GM23338 (cell line): ENCODE measurements around the gene ZNF557. TPM values are rescaled to one million over a fixed set of nuclear protein-coding genes. Genes with fewer than 3 reads are reported as not detected.
A peak's percentile ranks its signal among the peaks of the same experiment; 100 is the strongest.

Experiments
- ATAC-seq: fragments of 200-7000 bp; cut with Tn5 transposase; 3 replicates; pipeline ENCODE4 v1.9.1; 2020
- DNase-seq: peaks from one replicate; pipeline ENCODE4 v3.0.0-alpha.2; 2015; ENCODE audit warnings: low spot score
- H2AFZ ChIP-seq: fragments of 200-600 bp; sonication (generic); 2 replicates; pipeline ENCODE4 v1.8.0; 2016; ENCODE audit warnings: antibody characterized with exemption, mild to moderate bottlenecking, moderate library complexity
- H3F3A ChIP-seq: fragments of 200-600 bp; sonication (generic); replicated peaks from 2 replicates; pipeline ENCODE4 v1.8.0; 2017; ENCODE audit warnings: antibody characterized with exemption, mixed run types, low read depth
- H3K27ac ChIP-seq: fragments of 200-600 bp; sonication (generic); 2 replicates; pipeline ENCODE4 v1.6.1; 2016; ENCODE audit warnings: low read depth
- H3K27me3 ChIP-seq: fragments of 200-600 bp; sonication (generic); 2 replicates; pipeline ENCODE4 v1.8.0; 2016; ENCODE audit warnings: mild to moderate bottlenecking, mixed run types, moderate library complexity; ENCODE audit not compliant: insufficient read depth
- H3K36me3 ChIP-seq: fragments of 200-600 bp; sonication (generic); 2 replicates; pipeline ENCODE4 v1.8.0; 2016; ENCODE audit warnings: mild to moderate bottlenecking; ENCODE audit not compliant: insufficient read depth
- H3K4me1 ChIP-seq: fragments of 200-600 bp; sonication (generic); 2 replicates; pipeline ENCODE4 v1.8.0; 2016; ENCODE audit warnings: mild to moderate bottlenecking, moderate library complexity; ENCODE audit not compliant: insufficient read depth
- H3K4me2 ChIP-seq: fragments of 200-600 bp; sonication (generic); 2 replicates; pipeline ENCODE4 v1.7.1; 2017; ENCODE audit warnings: mixed run types
- H3K4me3 ChIP-seq: fragments of 200-600 bp; sonication (generic); 2 replicates; pipeline ENCODE4 v1.6.1; 2016; ENCODE audit warnings: mixed run types
- H3K79me2 ChIP-seq: fragments of 200-600 bp; sonication (generic); replicated peaks from 2 replicates; pipeline ENCODE4 v1.8.0; 2017; ENCODE audit warnings: mild to moderate bottlenecking; ENCODE audit not compliant: insufficient read depth
- H3K9me2 ChIP-seq: fragments of 200-600 bp; sonication (generic); 2 replicates; pipeline ENCODE4 v1.8.0; 2017; ENCODE audit not compliant: insufficient read depth
- H4K20me1 ChIP-seq: fragments of 200-600 bp; sonication (generic); replicated peaks from 2 replicates; pipeline ENCODE4 v1.8.0; 2017; ENCODE audit warnings: mild to moderate bottlenecking; ENCODE audit not compliant: insufficient read depth
- H3K27ac Mint-ChIP-seq: 2 replicates; pipeline ENCODE4 v1.8.0; 2020; ENCODE audit warnings: inconsistent platforms, mild to moderate bottlenecking, moderate library complexity, mixed read lengths
- H3K27me3 Mint-ChIP-seq: 3 replicates; pipeline ENCODE4 v1.8.0; 2022; ENCODE audit warnings: low read depth, mild to moderate bottlenecking, moderate library complexity, mixed read lengths, inconsistent platforms; ENCODE audit not compliant: insufficient read depth, poor library complexity
- H3K36me3 Mint-ChIP-seq: 3 replicates; pipeline ENCODE4 v1.8.0; 2021; ENCODE audit warnings: low read depth, mild to moderate bottlenecking, inconsistent platforms, moderate library complexity, mixed read lengths
- H3K4me1 Mint-ChIP-seq: 3 replicates; pipeline ENCODE4 v1.8.0; 2020; ENCODE audit warnings: mild to moderate bottlenecking, inconsistent platforms, mixed read lengths
- H3K4me3 Mint-ChIP-seq: 3 replicates; pipeline ENCODE4 v1.8.0; 2021; ENCODE audit warnings: moderate library complexity, mild to moderate bottlenecking, inconsistent platforms, mixed read lengths
- H3K9me3 Mint-ChIP-seq: 3 replicates; pipeline ENCODE4 v1.8.0; 2020; ENCODE audit warnings: moderate library complexity, mild to moderate bottlenecking, inconsistent platforms, mixed read lengths
- EZH2phosphoT487 ChIP-seq: fragments of 200-600 bp; sonication (generic); IDR thresholded peaks from one replicate; pipeline ENCODE4 v1.8.1; 2018; ENCODE audit warnings: antibody characterized with exemption; ENCODE audit not compliant: unreplicated experiment
- JUNB ChIP-seq: IDR thresholded peaks from one replicate; pipeline ENCODE4 v1.6.1; 2016; ENCODE audit warnings: antibody characterized with exemption; ENCODE audit not compliant: unreplicated experiment
- POLR2AphosphoS5 ChIP-seq: IDR thresholded peaks from 2 replicates; pipeline ENCODE4 v1.6.1; 2016; ENCODE audit warnings: antibody characterized with exemption, low read depth
- STAT1 ChIP-seq: IDR thresholded peaks from one replicate; pipeline ENCODE4 v1.6.1; 2016; ENCODE audit warnings: antibody characterized with exemption; ENCODE audit not compliant: unreplicated experiment
- polyA plus RNA-seq: library from polyadenylated mRNA; unstranded; fragments of >200 nt; fragmentation: Nextera tagmentation; extraction: Ambion mirVana; gene quantifications from 2 replicates; pipeline ENCODE4 v1.2.1, GENCODE V29; 2016
- total RNA-seq: library from RNA; depleted of rRNA; stranded (reverse); fragments of >200 nt; shearing (Covaris generic); gene quantifications from 2 replicates; pipeline ENCODE4 v1.2.3, GENCODE V29; 2014
- TF ChIP-seq, protein P1 (sequence below): fragments of 250-450 bp; sonication (Bioruptor Pico); IDR thresholded peaks from 2 replicates; pipeline ENCODE4 v1.5.0; 2020; ENCODE audit warnings: mild to moderate bottlenecking, moderate library complexity

ZNF557 gene
- total and polyA plus RNA-seq, 2 experiments from 2014 or later, result 3.7 to 10.3 TPM

DNA sequence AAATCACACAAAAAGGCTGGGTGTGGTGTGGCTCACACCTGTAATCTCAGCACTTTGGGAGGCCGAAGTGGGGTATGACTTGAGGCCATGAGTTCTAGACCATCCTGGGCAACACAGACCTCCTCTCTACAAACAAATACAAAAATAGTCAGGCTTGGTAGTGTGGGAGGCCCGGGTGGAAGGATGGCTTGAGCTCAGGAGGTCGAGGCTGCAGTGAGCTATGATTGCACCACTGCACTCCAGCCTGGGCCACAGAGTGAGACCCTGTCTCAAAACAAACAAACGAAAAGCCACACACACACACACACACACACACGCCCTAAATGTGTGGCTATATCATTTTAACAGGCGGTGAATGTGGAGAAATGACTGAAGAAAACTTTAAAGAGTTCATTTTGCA is 904 bp upstream of the ZNF557 start (continued):
- TF ChIP-seq, protein P1, sequence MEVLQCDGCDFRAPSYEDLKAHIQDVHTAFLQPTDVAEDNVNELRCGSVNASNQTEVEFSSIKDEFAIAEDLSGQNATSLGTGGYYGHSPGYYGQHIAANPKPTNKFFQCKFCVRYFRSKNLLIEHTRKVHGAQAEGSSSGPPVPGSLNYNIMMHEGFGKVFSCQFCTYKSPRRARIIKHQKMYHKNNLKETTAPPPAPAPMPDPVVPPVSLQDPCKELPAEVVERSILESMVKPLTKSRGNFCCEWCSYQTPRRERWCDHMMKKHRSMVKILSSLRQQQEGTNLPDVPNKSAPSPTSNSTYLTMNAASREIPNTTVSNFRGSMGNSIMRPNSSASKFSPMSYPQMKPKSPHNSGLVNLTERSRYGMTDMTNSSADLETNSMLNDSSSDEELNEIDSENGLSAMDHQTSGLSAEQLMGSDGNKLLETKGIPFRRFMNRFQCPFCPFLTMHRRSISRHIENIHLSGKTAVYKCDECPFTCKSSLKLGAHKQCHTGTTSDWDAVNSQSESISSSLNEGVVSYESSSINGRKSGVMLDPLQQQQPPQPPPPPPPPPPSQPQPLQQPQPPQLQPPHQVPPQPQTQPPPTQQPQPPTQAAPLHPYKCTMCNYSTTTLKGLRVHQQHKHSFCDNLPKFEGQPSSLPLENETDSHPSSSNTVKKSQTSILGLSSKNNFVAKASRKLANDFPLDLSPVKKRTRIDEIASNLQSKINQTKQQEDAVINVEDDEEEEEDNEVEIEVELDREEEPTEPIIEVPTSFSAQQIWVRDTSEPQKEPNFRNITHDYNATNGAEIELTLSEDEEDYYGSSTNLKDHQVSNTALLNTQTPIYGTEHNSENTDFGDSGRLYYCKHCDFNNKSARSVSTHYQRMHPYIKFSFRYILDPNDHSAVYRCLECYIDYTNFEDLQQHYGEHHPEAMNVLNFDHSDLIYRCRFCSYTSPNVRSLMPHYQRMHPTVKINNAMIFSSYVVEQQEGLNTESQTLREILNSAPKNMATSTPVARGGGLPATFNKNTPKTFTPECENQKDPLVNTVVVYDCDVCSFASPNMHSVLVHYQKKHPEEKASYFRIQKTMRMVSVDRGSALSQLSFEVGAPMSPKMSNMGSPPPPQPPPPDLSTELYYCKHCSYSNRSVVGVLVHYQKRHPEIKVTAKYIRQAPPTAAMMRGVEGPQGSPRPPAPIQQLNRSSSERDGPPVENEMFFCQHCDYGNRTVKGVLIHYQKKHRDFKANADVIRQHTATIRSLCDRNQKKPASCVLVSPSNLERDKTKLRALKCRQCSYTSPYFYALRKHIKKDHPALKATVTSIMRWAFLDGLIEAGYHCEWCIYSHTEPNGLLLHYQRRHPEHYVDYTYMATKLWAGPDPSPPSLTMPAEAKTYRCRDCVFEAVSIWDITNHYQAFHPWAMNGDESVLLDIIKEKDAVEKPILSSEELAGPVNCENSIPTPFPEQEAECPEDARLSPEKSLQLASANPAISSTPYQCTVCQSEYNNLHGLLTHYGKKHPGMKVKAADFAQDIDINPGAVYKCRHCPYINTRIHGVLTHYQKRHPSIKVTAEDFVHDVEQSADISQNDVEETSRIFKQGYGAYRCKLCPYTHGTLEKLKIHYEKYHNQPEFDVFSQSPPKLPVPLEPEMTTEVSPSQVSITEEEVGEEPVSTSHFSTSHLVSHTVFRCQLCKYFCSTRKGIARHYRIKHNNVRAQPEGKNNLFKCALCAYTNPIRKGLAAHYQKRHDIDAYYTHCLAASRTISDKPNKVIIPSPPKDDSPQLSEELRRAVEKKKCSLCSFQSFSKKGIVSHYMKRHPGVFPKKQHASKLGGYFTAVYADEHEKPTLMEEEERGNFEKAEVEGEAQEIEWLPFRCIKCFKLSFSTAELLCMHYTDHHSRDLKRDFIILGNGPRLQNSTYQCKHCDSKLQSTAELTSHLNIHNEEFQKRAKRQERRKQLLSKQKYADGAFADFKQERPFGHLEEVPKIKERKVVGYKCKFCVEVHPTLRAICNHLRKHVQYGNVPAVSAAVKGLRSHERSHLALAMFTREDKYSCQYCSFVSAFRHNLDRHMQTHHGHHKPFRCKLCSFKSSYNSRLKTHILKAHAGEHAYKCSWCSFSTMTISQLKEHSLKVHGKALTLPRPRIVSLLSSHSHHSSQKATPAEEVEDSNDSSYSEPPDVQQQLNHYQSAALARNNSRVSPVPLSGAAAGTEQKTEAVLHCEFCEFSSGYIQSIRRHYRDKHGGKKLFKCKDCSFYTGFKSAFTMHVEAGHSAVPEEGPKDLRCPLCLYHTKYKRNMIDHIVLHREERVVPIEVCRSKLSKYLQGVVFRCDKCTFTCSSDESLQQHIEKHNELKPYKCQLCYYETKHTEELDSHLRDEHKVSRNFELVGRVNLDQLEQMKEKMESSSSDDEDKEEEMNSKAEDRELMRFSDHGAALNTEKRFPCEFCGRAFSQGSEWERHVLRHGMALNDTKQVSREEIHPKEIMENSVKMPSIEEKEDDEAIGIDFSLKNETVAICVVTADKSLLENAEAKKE (CRISPR knock-in tag), result no peak

DNA sequence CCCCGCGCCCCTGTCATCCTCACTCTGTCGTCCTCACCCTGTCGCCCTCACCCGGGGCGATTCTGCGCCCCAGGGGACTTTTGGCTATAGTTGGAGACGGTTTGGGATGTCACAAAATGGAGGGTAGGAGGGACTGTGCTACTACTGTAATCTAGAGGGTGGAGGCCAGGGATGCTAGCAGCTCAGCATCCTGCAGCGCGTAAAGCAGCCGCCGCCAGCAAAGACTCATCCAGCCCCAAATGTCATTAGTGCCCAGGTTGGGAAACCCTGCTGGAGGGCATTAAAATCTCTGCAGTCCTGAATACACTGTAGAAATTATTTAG is 362 bp downstream of the ZNF557 start:
- Mint-ChIP-seq H3K27me3 (peaks cover 15% of the 10 kb centered on the region), H3K9me3 (peaks cover 40% of the 10 kb centered on the region), H3K4me3 (peak overlapping the region; percentile 93), H3K27ac (no peak overlapping the region), H3K4me1 (no peaks in the 10 kb centered on the region; the same call in 2 of the 3 replicates), H3K36me3 (peaks cover 46% of the 10 kb centered on the region)
- H3K4me3 ChIP-seq, result peak overlapping the region; percentile 98
- no peak for ATAC-seq
- H3K9me2 ChIP-seq, result no peaks in the 10 kb centered on the region
- no peak for TF ChIP-seq STAT1
- TF ChIP-seq EZH2phosphoT487, result no peak
- no peak for TF ChIP-seq JUNB
- TF ChIP-seq, protein P1 (CRISPR knock-in tag), result no peak
- TF ChIP-seq POLR2AphosphoS5, result no peak
- H3K27ac ChIP-seq, result peak overlapping the region; percentile 88
- no peaks in the 10 kb centered on the region for H3F3A ChIP-seq
- H3K36me3 ChIP-seq, result peaks cover 8% of the 10 kb centered on the region
- H2AFZ ChIP-seq, result peak overlapping the region; percentile 99
- H3K4me2 ChIP-seq, result peak overlapping the region; percentile 84
- peaks cover 12% of the 10 kb centered on the region; the same call in 1 of the 2 replicates for H3K79me2 ChIP-seq
- no peak for DNase-seq
- H3K4me1 ChIP-seq, result no peaks in the 10 kb centered on the region
- no peaks in the 10 kb centered on the region for H4K20me1 ChIP-seq
- no peaks in the 10 kb centered on the region for H3K27me3 ChIP-seq
